SK-MEL-5 (cell line): ENCODE measurements around the gene MYL11. TPM values are rescaled to one million over a fixed set of nuclear protein-coding genes. Genes with fewer than 3 reads are reported as not detected.
A peak's percentile ranks its signal among the peaks of the same experiment; 100 is the strongest.
"Not testable (repeated sequence)": the region's sequence is repeated elsewhere in the genome, so short reads cannot be mapped to it uniquely, and the experiment has no call there.

Source experiments
- DNase-seq: peaks from one replicate; pipeline ENCODE4 v3.0.0-alpha.2; 2016; ENCODE audit warnings: low read depth, low spot score
- in situ Hi-C: cut with HindIII; loops from 2 replicates; pipeline ENCODE4 v1.10.0; 2016; ENCODE audit warnings: low sequenced_read_pairs, high pct_unique_total_duplicates, low pct_unique_long_range_greater_than_20kb
- polyA plus RNA-seq, 2 experiments: library from polyadenylated mRNA; depleted of rRNA; stranded (reverse); fragments of >200 nt; gene quantifications; 2 replicates each; pipeline ENCODE4 v1.2.3, GENCODE V29; 2015
- total RNA-seq: library from RNA; depleted of rRNA; stranded (reverse); fragments of >200 nt; shearing (Covaris generic); gene quantifications from 2 replicates; pipeline ENCODE4 v1.2.3, GENCODE V29; 2014; rRNA removed

Gene MYL11, protein sequence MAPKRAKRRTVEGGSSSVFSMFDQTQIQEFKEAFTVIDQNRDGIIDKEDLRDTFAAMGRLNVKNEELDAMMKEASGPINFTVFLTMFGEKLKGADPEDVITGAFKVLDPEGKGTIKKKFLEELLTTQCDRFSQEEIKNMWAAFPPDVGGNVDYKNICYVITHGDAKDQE
- not detected in 2 replicates for total RNA-seq
- not detected in 2 replicates for polyA plus RNA-seq (2015; cell fraction: cytosol; rRNA removed)
- polyA plus RNA-seq (2015; cell fraction: nucleus; rRNA removed) = not detected in 2 replicates

GRCh38 chr16:30374538-30374937 is at the start of gene MYL11:
TSS of gene MYL11 (plus strand) at chr16:30374802. CDS start at chr16:30374858, 56 bp downstream.
- no peak for DNase-seq
- in situ Hi-C loops = no loop called here

- DNase-seq = peak; percentile 72
- in situ Hi-C loops = not testable (repeated sequence)
Measured at GRCh38 chr16:30334473-30334989, 40.1 kb upstream of the MYL11 start.

GRCh38 chr16:30335028-30335597 is 39.5 kb upstream of the MYL11 start:
- peak; percentile 68 for DNase-seq
- in situ Hi-C loops = not testable (repeated sequence)

DNA sequence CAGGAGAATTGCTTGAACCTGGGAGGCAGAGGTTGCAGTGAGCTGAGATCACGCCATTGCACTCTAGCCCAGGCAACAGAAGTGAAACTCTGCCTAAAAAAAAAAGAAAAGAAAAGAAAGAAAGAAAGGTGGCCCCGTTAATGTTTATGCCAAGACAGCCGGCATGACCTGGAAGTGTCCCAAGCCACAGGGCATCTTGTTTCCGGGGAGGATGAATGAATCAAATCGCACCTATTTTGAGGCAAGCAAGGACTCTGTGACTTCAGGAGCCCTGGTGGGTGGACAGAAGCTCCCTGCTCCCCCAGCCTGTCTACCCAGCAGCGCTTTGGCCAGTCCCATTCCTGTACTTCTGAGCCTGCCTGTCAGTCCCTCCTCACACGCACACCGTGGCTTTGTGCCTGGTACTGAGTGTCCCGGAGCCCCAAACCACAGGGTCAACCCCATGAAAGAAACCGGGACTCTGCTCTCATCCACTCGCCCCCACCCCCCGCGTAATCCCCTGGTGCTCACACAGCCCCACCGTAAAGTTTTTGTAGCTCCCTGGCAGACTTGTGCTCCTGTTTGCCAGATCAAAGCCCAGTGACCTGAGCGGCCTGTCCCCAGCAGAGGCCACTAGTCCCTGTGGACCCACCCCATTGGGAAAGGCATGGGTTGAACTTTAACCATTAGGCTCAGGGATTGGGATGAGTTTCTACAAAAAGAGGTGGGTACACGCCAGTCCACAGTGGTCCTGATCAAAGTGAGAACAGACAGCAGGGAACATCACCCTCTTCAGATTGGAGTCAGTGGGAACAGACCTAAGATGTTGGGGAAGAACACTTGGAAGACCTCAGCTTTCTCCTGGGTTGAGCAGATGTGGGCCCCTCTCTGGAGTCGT is 38.8 kb upstream of the MYL11 start:
- in situ Hi-C loops = no loop called here
- peak; percentile 16 for DNase-seq

DNA sequence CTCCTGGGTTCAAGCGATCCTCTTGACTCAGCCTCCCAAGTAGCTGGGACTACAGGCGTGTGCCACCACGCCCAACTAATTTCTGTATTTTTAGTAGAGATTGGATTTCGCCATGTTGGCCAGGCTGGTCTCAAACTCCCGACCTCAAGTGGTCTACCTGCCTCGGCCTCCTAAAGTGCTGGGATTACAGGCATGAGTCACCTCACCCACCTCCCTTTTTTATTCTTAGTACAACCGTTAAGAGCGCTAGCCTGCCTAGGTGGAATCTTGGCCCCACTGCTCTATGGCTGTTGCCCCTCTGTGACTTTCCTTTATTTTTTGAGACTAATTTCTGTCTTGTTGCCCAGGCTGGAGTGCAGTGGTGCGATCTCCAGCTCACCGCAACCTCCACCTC is 36.6 kb upstream of the MYL11 start:
- in situ Hi-C loops, DNase-seq: not testable (repeated sequence)

GRCh38 chr16:30338715-30339114 is 35.9 kb upstream of the MYL11 start:
- in situ Hi-C loops, DNase-seq: not testable (repeated sequence)

- DNase-seq = no peak
- in situ Hi-C loops = no loop called here
Measured at GRCh38 chr16:30340621-30341020, 34.0 kb upstream of the MYL11 start.

- in situ Hi-C loops, DNase-seq: not testable (repeated sequence)
Measured at GRCh38 chr16:30341971-30342370, 32.6 kb upstream of the MYL11 start.

DNA sequence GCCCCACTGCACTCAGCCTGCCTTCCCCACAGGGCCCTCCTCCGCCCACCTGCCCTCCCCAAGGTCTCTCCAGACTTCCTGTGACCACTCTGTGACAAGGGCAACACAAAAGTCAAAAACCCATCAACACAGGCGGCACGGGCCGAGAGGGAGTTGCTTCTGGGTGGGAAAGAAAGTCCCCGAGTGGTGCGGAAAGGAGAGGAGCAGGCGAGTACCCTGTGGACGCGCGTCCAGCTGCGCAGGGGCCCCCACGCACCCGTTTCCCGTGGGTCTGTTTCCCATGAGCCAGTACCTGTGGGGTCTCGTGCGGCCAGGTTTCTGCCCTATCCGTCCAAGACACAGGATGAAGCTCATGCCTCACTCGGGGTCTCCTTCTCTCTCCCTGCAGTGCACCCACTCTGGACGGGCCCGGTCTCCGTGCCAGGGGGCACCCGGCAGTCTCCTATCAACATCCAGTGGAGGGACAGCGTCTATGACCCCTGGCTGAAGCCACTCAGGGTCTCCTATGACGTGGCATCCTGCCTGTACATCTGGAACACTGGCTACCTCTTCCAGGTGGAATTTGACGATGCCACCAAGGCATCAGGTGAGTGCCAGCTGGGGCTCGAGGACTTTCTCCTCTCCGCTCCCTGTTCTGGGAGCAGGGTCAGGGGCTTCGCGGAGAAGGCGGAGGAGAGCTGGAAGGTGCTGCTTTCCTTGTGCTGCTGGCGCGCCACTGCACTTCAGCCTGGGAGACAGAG is 31.7 kb upstream of the MYL11 start:
- in situ Hi-C loops = no loop called here
- DNase-seq = no peak

DNA sequence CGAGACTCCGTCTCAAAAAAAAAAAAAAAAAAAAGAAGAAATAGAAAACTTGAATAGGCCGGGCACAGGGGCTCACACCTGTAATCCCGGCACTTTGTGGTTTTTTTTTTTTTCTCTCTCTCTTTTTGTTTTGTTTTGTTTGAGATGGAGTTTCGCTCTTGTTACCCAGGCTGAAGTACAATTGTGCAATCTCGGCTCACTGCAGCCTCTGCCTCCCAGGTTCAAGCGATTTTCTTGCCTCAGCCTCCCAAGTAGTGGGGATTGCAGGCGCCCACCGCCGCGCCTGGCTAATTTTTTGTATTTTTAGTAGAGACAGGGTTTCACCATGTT is 31.1 kb upstream of the MYL11 start:
- in situ Hi-C loops, DNase-seq: not testable (repeated sequence)

DNA sequence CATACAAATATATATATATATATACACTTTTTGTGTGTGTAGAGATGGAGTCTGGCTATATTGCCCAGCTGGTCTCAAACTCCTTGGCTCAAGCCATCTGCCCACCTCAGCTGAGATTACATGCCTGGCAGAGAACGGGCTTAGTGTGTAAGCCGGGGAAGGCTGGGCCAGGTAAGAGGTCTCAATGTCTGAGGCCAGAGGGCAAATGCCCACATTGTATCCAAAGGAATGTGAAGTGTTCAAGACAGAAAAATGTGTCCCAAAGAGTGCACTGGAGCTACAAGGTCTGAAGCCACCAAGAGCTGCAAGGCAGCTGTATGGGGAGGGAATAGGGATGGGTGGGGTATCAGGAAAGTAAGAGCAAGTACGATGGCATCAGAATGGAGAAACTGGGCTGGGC is 28.3 kb upstream of the MYL11 start:
- in situ Hi-C loops = no loop called here
- no peak for DNase-seq

- in situ Hi-C loops = no loop called here
- DNase-seq = no peak
Measured at GRCh38 chr16:30348113-30348512, 26.5 kb upstream of the MYL11 start.

- no peak for DNase-seq
- in situ Hi-C loops = no loop called here
Measured at GRCh38 chr16:30348929-30349328, 25.7 kb upstream of the MYL11 start.

- in situ Hi-C loops = no loop called here
- DNase-seq = no peak
Measured at GRCh38 chr16:30349675-30350074, 24.9 kb upstream of the MYL11 start.

DNA sequence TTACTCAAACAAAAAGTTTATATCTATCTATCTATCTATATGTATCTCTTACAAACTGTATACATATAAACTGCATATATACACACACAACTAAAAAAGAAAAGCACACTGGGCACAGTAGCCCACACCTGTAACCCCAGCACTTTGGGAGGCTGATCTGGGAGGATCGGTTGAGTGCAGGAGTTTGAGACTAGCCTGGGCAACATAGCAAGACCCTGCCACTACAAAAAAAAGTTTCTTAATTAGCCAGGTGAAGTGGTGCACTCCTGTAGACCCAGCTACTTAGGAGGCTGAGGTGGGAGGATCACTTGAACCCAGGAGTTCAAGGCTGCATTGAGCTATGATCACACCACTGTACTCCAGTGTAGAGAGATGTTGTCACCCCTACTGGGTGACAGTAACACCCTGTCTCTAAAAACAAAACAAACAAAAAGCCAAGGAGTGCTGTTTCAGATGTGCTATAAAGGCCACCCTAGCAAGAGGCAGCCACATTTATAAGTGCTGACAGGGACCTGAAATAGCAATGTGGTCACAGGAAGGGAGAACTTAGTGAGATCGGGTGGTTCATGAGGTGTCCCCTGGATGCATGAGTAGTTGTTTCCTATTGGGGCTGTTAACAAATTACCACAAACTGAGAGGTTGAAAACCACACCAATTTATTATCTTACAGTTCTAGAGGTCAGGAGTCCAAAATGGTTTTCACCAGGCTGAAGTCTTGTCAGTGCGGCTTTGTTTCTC is 24.3 kb upstream of the MYL11 start:
- DNase-seq = no peak
- in situ Hi-C loops = no loop called here

DNA sequence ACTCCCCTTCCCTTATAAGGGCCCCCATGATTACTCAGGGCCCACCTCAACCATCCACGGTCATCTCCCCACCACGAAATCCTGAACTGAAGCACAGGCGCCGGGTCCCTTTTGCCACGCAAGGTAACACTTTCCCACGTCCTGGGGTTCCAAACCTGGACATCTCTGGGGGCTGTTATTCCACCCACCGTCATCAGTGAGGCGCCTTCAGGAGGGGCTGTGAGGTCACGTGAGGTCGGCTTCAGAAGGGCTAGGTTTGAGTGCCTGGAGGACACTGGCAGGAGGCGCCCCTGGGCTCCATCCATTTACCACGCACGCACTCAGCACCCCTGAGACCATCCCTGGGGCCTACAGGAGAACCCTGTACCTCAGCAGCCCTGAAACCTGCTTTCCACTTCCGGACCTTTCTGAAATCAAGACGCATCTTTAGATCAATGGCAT is 23.6 kb upstream of the MYL11 start:
- in situ Hi-C loops = no loop called here
- DNase-seq = no peak
